Adrenal gland (tissue), 5 donors: ENCODE measurements around the gene NHS.

Experiments
- CTCF ChIP-seq, 6 experiments: fragments of 450-650 bp in 4 of 6; fragments of 200-600 bp in 2 of 6; sonication (generic) in 1 of 6; IDR thresholded peaks; 1 replicate in 5 of 6; 2 replicates in 1 of 6; pipeline versions ENCODE4 v1.5.1 to v1.8.0; 2016 to 2021; ENCODE audit warnings: antibody characterized with exemption in 6 of 6, mild to moderate bottlenecking in 2 of 6, moderate library complexity in 1 of 6
- POLR2A ChIP-seq, 2 donors: fragments of 450-650 bp; IDR thresholded peaks; one replicate each; pipeline ENCODE4 v1.6.1; 2017; ENCODE audit warnings: antibody characterized with exemption in 2 of 2, mild to moderate bottlenecking in 2 of 2, moderate library complexity in 1 of 2
- donor health status: DM: no; HTN: no; CAD: no.

DNA sequence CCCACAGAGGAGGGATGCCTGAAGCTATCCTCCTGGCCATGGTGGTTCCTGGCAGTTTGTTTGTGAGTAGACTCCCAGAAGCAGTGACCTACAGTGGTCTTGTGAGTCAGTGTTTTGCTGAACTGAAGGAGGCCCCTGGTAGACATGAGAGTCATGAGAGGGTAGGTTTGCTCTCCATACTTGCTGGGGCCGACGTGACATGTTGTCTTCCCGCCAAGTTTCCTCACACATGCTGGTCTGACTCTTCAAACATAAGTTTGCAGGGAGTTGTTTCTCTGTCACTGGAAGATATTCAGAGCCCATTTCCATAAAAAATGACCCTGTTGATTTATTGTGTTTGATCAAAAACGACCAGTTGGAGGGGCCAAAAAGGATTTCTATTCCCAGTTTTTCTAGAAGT lies 231.2 kb downstream of the NHS start:
- TF ChIP-seq CTCF (IDR thresholded peaks at IDR 0.05) (no peak), POLR2A (IDR thresholded peaks at IDR 0.05) (no peak)
